ENCODE measurements around the gene MXD3. TPM values are rescaled to one million over a fixed set of nuclear protein-coding genes. Genes with fewer than 3 reads are reported as not detected.

The MXD3 gene
- total RNA-seq, 5 donors from 2014 or later (not counting 1 experiment from before 2014, with no cell fraction given), result 9.3 to 15.2 (median 12.4) TPM

GRCh38 chr5:177303925-177304391 lies 7.7 kb downstream of the MXD3 start:
- no peak for DNase-seq
- H3K4me3 Mint-ChIP-seq, result peak overlapping the region; percentile 91 to 94 (median 92)
- WGBS (ENCODE audit: insufficient coverage), result 6% methylated on average over 21 of the region's 25 CpGs
- no peaks in the 10 kb centered on the region for H3K9me3 ChIP-seq
- H3K9me3 Mint-ChIP-seq, result no peaks in the 10 kb centered on the region
- no peaks in the 10 kb centered on the region for H3K27me3 Mint-ChIP-seq
- ChIA-PET CTCF (interaction anchor here in 1 of 2 donors (0.7 to 1.0 kb wide), 2 partner anchors 40 to 87 kb away, joined by 3 read pairs; no protein-coding TSS in a partner anchor), POLR2A (interaction anchor here in 1 of 2 donors (1.0 kb wide), 1 partner anchor 289 kb away, joined by 4 read pairs; no protein-coding TSS in a partner anchor)
- H3K4me1 Mint-ChIP-seq, result peaks cover 63 to 79% (median 68%) of the 10 kb centered on the region in 3 donors
- H3K4me1 ChIP-seq (ENCODE audit: control insufficient read depth in 1 of 2, extremely low read depth in 1 of 2, insufficient read depth in 2 of 2, low read length in 2 of 2), result peaks cover 19 to 84% of the 10 kb centered on the region in 2 experiments
- peak overlapping the region; percentile 70 to 81 for H3K4me3 ChIP-seq (ENCODE audit: control insufficient read depth in 1 of 2, extremely low read depth in 1 of 2, low read length in 1 of 2)
- H3K27ac ChIP-seq (ENCODE audit: low read length), result peak overlapping the region; percentile 34
- peaks cover 15% of the 10 kb centered on the region for H3K36me3 Mint-ChIP-seq
- peak in 2 of 4 experiments; percentile 2 to 10 for ATAC-seq (replicated peaks in 1 of 4)
- H3K27ac Mint-ChIP-seq, result peak overlapping the region; percentile 87 to 94
- H3K36me3 ChIP-seq (ENCODE audit: control insufficient read depth in 2 of 2, extremely low read depth in 1 of 2, insufficient read depth in 1 of 2, low read length in 1 of 2), result peaks cover 0 to 16% of the 10 kb centered on the region in 2 donors
- H3K27me3 ChIP-seq (replicated peaks in 1 of 2; ENCODE audit: control insufficient read depth in 2 of 2, extremely low read depth in 1 of 2, insufficient read depth in 2 of 2, low read length in 1 of 2), result no peaks in the 10 kb centered on the region

DNA sequence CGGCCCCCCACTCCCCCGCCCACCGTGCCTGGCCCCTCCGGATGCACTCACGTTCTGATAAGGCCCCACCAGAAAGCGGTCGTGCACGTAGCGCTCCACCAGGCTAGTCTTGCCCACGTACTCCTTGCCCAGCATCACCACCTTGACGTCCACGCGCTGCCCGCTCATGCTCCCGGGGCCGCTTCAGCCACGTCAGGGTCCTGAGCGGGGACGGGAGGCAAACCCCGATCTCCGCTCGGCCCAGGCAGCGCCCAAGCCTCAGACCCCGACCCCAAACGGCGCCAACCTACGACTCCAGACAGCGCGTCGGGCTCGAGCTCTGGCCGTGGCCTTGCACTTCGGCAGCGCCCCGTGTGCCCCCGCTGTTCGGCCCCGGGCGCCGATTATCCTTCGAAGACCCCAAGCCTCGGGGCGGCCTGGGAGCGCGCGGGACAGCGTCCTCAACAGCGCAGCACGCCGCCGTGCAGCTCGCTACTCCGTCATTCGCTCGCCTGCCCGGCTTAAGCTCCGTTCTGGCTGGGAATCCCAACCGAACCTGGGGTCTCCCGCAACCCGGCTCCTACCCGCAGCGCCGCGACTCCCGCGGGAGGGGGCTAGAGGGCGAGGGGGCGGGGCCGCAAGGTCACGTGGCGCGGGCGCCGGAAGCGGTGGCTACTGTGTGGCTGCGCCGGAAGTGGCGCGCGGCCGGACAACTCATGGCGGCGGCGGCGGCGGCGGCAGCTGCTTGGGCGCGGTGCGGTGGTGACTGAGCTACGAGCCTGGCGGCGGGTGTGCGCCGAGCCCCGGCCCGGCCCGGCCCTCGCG lies 8.4 kb downstream of the MXD3 start, which contains the start of the genes PRELID1 and RAB24:
Gene PRELID1 (plus strand): TSS at position 679 of the 804 bp plus-strand sequence. CDS start 187 bp downstream, outside the sequence.
Gene RAB24 (minus strand): TSS at position 599 of the 804 bp plus-strand sequence. CDS start 431 bp downstream, at position 168.
- no peaks in the 10 kb centered on the region for H3K27me3 ChIP-seq (replicated peaks in 1 of 2; ENCODE audit: control insufficient read depth in 2 of 2, extremely low read depth in 1 of 2, insufficient read depth in 2 of 2, low read length in 1 of 2)
- H3K4me1 Mint-ChIP-seq, result peaks cover 69 to 80% (median 71%) of the 10 kb centered on the region in 3 donors
- peak within 1 kb of the TSS; percentile 87 to 94 for H3K27ac Mint-ChIP-seq
- H3K36me3 Mint-ChIP-seq, result peaks cover 15% of the 10 kb centered on the region
- peak within 1 kb of the TSS; percentile 91 to 94 (median 92) for H3K4me3 Mint-ChIP-seq
- ChIA-PET CTCF (interaction anchor here (0.5 to 1.0 kb wide), 3 partner anchors 40 to 153 kb away, joined by 3 to 4 read pairs (median 3); no protein-coding TSS in a partner anchor), POLR2A (interaction anchor here in 1 of 2 donors (1.0 kb wide), 1 partner anchor 290 kb away, joined by 4 read pairs; no protein-coding TSS in a partner anchor)
- ATAC-seq (replicated peaks in 1 of 4), result peak; percentile 75 to 76 (median 76)
- H3K27ac ChIP-seq (ENCODE audit: low read length), result peak within 1 kb of the TSS; percentile 52
- under 1% methylated on average over 97 of the region's 100 CpGs for WGBS (ENCODE audit: insufficient coverage)
- no peaks in the 10 kb centered on the region for H3K27me3 Mint-ChIP-seq
- H3K9me3 ChIP-seq, result no peaks in the 10 kb centered on the region
- peak; percentile 66 to 93 (median 83) for DNase-seq
- peaks cover 19 to 78% of the 10 kb centered on the region in 2 experiments for H3K4me1 ChIP-seq (ENCODE audit: control insufficient read depth in 1 of 2, extremely low read depth in 1 of 2, insufficient read depth in 2 of 2, low read length in 2 of 2)
- H3K4me3 ChIP-seq (ENCODE audit: control insufficient read depth in 1 of 2, extremely low read depth in 1 of 2, low read length in 1 of 2), result peak within 1 kb of the TSS; percentile 81 to 83
- H3K9me3 Mint-ChIP-seq, result no peaks in the 10 kb centered on the region
- H3K36me3 ChIP-seq (ENCODE audit: control insufficient read depth in 2 of 2, extremely low read depth in 1 of 2, insufficient read depth in 1 of 2, low read length in 1 of 2), result peaks cover 0 to 18% of the 10 kb centered on the region in 2 donors

GRCh38 chr5:177302354-177303110 lies 9.2 kb downstream of the MXD3 start:
- no peak for DNase-seq
- no peak for ATAC-seq (replicated peaks in 1 of 4)
- Histone ChIP-seq H3K27me3 (replicated peaks in 1 of 2; ENCODE audit: control insufficient read depth in 2 of 2, extremely low read depth in 1 of 2, insufficient read depth in 2 of 2, low read length in 1 of 2) (no peaks in the 10 kb centered on the region), H3K4me3 (ENCODE audit: control insufficient read depth in 1 of 2, extremely low read depth in 1 of 2, low read length in 1 of 2) (peak overlapping the region; percentile 49 to 83), H3K9me3 (no peaks in the 10 kb centered on the region), H3K27ac (ENCODE audit: low read length) (peak overlapping the region; percentile 52), H3K4me1 (ENCODE audit: control insufficient read depth in 1 of 2, extremely low read depth in 1 of 2, insufficient read depth in 2 of 2, low read length in 2 of 2) (peaks cover 19 to 73% of the 10 kb centered on the region in 2 experiments), H3K36me3 (ENCODE audit: control insufficient read depth in 2 of 2, extremely low read depth in 1 of 2, insufficient read depth in 1 of 2, low read length in 1 of 2) (peaks cover 0 to 23% of the 10 kb centered on the region in 2 donors)
- no peaks in the 10 kb centered on the region for H3K27me3 Mint-ChIP-seq
- H3K36me3 Mint-ChIP-seq, result peaks cover 15% of the 10 kb centered on the region
- ChIA-PET POLR2A (no interaction called here), CTCF (interaction anchor here (0.5 to 1.7 kb wide), 2 partner anchors 7 to 154 kb away, joined by 4 read pairs; no protein-coding TSS in a partner anchor)
- H3K9me3 Mint-ChIP-seq, result no peaks in the 10 kb centered on the region
- peaks cover 69 to 80% (median 74%) of the 10 kb centered on the region in 3 donors for H3K4me1 Mint-ChIP-seq
- WGBS (ENCODE audit: insufficient coverage), result 53% methylated on average over 21 of the region's 24 CpGs
- peak overlapping the region; percentile 80 to 85 for H3K27ac Mint-ChIP-seq
- H3K4me3 Mint-ChIP-seq, result peak overlapping the region; percentile 91 to 94 (median 92)

GRCh38 chr5:177301503-177302165 lies 10.1 kb downstream of the MXD3 start:
- ATAC-seq (replicated peaks in 1 of 4) (no peak), DNase-seq (peak in 1 of 35 experiments; percentile 42)
- H3K27me3 Mint-ChIP-seq, result no peaks in the 10 kb centered on the region
- Histone ChIP-seq H3K4me1 (ENCODE audit: control insufficient read depth in 1 of 2, extremely low read depth in 1 of 2, insufficient read depth in 2 of 2, low read length in 2 of 2) (peaks cover 21 to 69% of the 10 kb centered on the region in 2 experiments), H3K27ac (ENCODE audit: low read length) (peak overlapping the region; percentile 73), H3K9me3 (no peaks in the 10 kb centered on the region), H3K36me3 (ENCODE audit: control insufficient read depth in 2 of 2, extremely low read depth in 1 of 2, insufficient read depth in 1 of 2, low read length in 1 of 2) (peaks cover 0 to 15% of the 10 kb centered on the region in 2 donors), H3K4me3 (ENCODE audit: control insufficient read depth in 1 of 2, extremely low read depth in 1 of 2, low read length in 1 of 2) (no peak overlapping the region), H3K27me3 (replicated peaks in 1 of 2; ENCODE audit: control insufficient read depth in 2 of 2, extremely low read depth in 1 of 2, insufficient read depth in 2 of 2, low read length in 1 of 2) (no peaks in the 10 kb centered on the region)
- 91% methylated on average over 6 of the region's 7 CpGs for WGBS (ENCODE audit: insufficient coverage)
- ChIA-PET CTCF (interaction anchor here in 1 of 2 donors (0.5 to 1.7 kb wide), 2 partner anchors 8 to 187 kb away, joined by 4 to 6 read pairs; no protein-coding TSS in a partner anchor), POLR2A (interaction anchor here in 1 of 2 donors (0.6 kb wide), 2 partner anchors 13 to 428 kb away, joined by 3 to 4 read pairs; no protein-coding TSS in a partner anchor)
- peaks cover 72 to 80% (median 74%) of the 10 kb centered on the region in 3 donors for H3K4me1 Mint-ChIP-seq
- peaks cover 11% of the 10 kb centered on the region for H3K36me3 Mint-ChIP-seq
- H3K27ac Mint-ChIP-seq, result peak overlapping the region; percentile 80 to 93
- no peaks in the 10 kb centered on the region for H3K9me3 Mint-ChIP-seq
- peak overlapping the region; percentile 91 to 94 (median 92) for H3K4me3 Mint-ChIP-seq

DNA sequence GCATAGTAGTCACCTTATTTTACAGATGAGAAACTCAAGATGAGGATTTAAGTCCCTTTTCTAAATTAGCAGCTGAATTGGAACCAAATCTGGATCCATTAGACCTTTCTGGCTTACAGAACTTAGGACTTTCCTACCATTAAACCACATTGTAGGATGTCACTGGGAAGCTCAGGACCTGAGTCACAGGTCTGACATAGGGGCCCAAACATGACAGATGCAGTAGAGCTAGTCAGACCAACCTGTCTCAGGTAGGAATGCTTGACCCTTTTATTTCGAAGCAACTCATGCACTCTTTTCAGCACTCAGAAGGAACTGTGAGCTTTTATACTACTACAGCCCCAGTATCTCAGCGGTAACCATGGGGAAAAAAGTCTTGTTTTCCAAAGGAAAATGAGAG lies 10.7 kb downstream of the MXD3 start:
- POLR2A ChIA-PET, result interaction anchor here in 1 of 2 donors (0.6 kb wide), 1 partner anchor 428 kb away, joined by 3 read pairs; no protein-coding TSS in a partner anchor
- WGBS (ENCODE audit: insufficient coverage), result no CpG with 5 or more reads among the region's 2 CpGs
- Mint-ChIP-seq H3K4me3 (peak overlapping the region in 2 of 3 donors; percentile 57 to 92), H3K27ac (peak overlapping the region; percentile 93 to 94), H3K27me3 (no peaks in the 10 kb centered on the region), H3K9me3 (no peaks in the 10 kb centered on the region), H3K4me1 (peaks cover 74 to 81% (median 80%) of the 10 kb centered on the region in 3 donors), H3K36me3 (peaks cover 8% of the 10 kb centered on the region)
- Histone ChIP-seq H3K27ac (ENCODE audit: low read length) (peak overlapping the region; percentile 73), H3K36me3 (ENCODE audit: control insufficient read depth in 2 of 2, extremely low read depth in 1 of 2, insufficient read depth in 1 of 2, low read length in 1 of 2) (peaks cover 0 to 17% of the 10 kb centered on the region in 2 donors), H3K27me3 (replicated peaks in 1 of 2; ENCODE audit: control insufficient read depth in 2 of 2, extremely low read depth in 1 of 2, insufficient read depth in 2 of 2, low read length in 1 of 2) (no peaks in the 10 kb centered on the region), H3K4me1 (ENCODE audit: control insufficient read depth in 1 of 2, extremely low read depth in 1 of 2, insufficient read depth in 2 of 2, low read length in 2 of 2) (peaks cover 25 to 74% of the 10 kb centered on the region in 2 experiments), H3K9me3 (no peaks in the 10 kb centered on the region), H3K4me3 (ENCODE audit: control insufficient read depth in 1 of 2, extremely low read depth in 1 of 2, low read length in 1 of 2) (no peak overlapping the region)
- ATAC-seq (replicated peaks in 1 of 4) (no peak), DNase-seq (no peak)
- CTCF ChIA-PET, result interaction anchor here in 1 of 2 donors (1.7 kb wide), 1 partner anchor 9 kb away, joined by 4 read pairs; no protein-coding TSS in a partner anchor
